CD1c-positive myeloid dendritic cell (primary cell): ENCODE data around the gene FN3KRP.

Source experiments
- DNase-seq: peaks from one replicate; pipeline ENCODE4 v3.0.0-alpha.2; 2016; ENCODE audit errors: extremely low spot score

The FN3KRP gene, protein sequence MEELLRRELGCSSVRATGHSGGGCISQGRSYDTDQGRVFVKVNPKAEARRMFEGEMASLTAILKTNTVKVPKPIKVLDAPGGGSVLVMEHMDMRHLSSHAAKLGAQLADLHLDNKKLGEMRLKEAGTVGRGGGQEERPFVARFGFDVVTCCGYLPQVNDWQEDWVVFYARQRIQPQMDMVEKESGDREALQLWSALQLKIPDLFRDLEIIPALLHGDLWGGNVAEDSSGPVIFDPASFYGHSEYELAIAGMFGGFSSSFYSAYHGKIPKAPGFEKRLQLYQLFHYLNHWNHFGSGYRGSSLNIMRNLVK

GRCh38 chr17:82716203-82717010, at the start of gene FN3KRP:
TSS of gene FN3KRP (plus strand) at chr17:82716706. CDS start at chr17:82716756, 50 bp downstream.
- peak; percentile 96 for DNase-seq

DNA sequence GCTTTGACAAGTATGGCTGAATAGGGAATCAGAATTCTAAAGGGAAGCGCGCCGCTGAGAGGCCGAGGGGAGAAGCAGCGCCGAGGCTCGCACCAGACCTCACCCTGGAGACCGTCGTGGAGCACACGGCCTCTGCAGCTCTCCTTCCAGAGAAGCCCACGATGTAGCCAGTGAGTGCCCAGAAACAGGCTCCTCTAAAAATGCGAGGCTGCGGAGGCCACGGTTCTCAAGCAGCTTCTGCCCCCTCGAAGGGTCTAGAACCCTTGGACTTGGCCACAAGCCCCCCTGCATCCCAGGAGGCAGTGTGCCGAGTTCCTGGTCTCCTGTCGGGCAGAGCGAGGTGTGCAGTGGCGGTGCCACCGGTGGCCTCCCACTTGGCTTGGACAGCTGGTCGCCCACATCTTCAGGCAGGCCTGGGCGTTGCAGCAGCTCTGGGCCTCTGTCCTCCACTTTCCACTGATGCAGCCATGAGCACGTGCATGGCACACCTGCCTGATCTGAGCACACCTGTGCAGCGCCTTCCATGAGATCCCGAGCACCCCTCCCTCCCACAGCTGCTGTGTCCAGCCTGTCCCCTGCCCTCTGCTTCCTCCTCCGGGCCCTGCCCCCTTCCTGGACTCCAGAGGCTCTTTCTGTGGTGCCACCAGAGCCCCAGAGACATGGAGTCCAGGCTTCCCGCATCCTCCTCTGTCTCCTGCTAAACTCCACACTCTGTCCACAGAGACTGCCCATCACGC, 49.4 kb upstream of the FN3KRP start:
- DNase-seq, result no peak

- DNase-seq, result no peak
These were observed 48.9 kb upstream of the FN3KRP start for GRCh38 chr17:82667668-82668000.

DNA sequence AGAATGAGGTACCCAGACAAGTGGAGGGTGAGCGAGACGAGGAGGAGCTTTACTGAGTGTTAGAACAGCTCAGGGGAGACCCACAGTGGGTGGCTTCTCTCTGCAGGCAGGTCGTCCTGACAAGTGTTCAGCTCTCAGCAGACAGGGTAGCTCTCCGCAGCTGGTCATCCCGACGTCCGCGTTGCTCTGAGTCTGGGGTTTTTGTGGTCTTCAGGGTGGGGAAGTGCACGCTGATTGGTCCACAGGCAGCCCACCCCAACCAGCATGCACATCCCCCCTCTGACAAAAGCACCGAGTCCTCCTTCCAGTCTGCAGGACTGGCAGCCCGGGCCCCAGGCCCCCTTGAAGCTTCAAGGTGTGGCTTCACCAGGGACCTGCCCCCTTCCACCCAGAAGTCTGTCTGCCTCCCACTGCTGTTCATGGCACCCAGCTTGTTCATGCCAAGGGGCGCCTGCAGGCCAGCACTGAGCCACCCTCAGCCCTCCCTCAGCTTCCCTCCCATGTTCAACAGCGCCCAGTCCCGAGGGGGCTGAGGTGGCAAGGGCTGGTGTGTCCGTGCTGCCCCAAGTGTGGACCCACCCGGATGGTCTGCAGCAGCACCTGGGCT, 48.4 kb upstream of the FN3KRP start:
- no peak for DNase-seq

- peak; percentile 77 for DNase-seq
These were observed 47.8 kb upstream of the FN3KRP start for GRCh38 chr17:82668631-82669099.

DNA sequence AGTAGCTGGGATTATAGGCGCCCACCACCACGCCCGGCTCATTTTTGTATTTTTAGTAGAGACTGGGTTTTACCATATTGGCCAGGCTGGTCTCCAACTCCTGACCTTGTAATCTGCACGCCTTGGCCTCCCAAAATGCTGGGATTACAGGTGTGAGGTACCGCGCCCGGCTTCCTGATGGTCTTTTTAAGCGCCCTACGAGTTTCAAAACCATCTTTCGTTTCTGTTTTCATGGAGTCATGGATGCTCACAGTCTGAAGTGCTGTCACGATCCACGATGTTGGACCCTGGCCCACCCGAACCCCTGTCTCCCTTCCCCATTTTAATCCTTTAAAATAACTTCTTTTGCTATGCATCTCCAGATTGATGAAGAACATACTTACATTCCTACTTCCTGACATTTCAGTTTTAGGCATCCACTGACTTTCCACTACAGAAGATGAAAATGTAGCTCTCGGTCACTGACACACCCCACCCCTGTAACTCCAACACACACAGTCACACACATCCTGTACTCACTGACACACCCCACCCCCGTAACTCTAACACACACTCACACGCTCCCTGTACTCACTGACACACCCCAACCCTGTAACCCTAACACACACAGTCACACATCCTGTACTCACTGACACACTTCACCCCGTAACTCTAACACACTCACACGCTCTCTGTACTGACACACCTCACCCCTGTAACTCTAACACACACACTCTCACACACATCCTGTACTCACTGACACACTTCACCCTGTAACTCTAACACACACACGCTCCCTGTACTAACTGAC, 45.6 kb upstream of the FN3KRP start:
- no peak for DNase-seq

DNA sequence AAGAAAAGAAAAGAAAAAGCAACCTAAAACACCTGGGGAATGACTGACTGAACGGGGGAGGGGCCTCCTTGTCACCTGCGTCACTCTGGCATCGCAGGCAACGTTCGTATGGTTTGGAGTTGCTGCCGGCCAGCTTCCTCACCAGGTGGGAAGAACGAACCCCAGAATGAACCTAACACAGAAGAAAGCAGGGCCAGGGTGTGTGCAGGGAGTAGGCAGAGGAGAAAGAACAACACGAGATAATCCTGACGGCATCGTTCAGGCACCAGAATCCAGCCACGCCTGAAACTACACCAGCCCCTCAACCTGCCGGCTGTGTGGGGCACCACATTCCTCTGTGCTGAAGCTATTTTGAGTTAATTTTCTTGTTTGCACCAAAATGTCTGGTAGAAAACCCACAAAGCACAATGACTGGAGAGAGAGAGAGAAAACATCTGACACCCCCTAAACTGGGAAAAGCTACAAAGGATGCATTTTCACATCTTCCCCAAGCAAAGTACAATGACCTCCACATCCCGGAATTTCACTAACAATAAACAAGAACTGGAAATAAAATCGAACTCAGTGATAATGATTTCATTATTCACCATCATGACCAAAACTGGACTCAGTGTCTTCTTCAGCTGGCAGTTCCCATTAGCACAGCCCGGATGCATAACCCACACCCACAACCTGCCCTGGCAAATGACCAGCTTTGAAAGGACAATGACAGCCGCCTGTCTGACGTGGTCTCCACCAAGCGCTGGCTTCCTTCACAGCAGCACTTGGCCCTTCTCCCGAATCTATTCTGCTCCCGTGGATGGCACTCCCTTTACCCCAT, 41.6 kb upstream of the FN3KRP start:
- DNase-seq, result no peak

DNA sequence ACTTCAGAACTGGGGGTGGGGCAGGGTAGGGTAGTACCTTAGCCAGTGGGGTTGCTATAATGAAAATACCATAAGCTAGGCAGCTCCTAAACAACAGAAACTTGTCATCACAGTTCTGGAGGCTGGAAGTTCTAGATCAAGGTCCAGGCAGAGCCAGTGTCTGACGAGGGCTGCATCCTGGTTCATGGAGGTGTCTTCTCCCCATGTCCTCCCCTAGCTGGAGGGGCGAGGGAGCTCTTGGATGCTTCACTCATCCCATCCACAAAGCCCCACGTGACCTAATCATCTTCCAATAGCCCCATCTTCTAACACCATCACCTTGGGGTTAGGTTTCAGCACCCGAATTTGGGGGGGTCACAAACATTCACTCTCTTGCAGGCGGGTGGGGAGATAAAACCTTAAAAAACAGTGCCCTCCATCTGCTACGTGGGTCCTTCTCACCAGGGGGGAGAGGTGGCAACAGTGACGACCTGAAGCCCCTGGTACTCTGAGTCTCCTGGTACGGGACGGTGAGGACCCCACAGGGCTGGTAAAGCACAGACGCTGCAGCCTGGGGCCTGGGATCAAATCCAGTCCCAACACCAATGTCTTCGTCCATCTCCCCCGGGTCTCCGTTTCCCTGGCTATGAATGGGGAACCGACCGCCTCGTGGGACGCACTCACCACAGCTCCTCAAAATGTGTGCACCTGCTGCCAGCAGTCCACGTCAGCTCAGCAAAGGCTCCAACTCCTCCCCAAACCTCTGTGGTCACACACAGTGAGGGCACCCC, 40.8 kb upstream of the FN3KRP start:
- no peak for DNase-seq

DNA sequence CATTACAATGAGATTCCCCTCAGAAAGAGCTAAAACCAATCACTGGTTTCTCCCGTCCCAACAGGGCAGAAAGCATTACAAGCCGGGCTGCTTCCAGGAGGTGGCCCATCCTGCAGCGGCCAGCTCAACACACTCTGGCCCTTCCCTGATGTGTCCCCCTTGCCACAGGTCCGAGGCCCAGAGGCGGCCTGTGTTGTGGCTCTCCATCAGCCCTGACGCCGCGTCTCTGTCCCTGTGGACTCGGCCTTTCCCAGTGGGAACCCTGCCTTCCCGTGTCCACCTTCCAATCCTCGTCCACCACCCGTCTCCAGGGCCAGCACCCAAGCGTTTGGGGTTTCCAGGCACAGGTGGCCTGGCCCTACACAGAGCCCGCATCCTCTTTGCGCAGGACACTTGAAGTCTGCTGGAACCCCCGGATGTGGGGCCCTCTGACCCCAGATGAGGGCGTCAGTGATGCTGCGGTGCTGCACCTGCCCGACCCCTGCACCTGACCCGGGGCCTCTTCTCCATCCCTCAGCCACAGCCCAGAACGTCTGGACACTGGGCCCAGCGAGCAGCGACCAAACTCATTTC, 39.1 kb upstream of the FN3KRP start:
- no peak for DNase-seq

GRCh38 chr17:82678265-82678891, 38.1 kb upstream of the FN3KRP start:
- DNase-seq, result no peak

- no peak for DNase-seq
These were observed 36.7 kb upstream of the FN3KRP start for GRCh38 chr17:82679586-82680465.

DNA sequence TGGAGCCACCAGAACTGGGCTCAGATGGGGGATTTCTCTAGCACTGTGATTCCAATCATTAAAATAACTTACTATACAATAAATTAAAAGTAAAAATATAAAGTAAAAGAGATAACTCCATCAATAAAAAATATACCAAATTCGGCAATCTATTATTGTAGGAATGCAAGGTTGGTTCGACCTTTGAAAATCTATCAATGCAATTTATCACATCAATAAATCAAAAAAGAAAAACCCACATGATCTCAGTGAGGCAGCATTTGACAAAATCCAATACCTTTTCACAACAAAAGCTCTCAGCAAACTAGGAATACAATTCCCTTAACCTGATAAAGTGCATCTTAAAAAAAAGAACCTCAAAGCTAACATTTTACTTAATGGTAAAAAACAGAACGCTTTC, 35.0 kb upstream of the FN3KRP start:
- DNase-seq, result no peak

GRCh38 chr17:82683534-82683933, 33.0 kb upstream of the FN3KRP start:
- DNase-seq, result no peak

GRCh38 chr17:82684228-82684841, 32.2 kb upstream of the FN3KRP start:
- no peak for DNase-seq

DNA sequence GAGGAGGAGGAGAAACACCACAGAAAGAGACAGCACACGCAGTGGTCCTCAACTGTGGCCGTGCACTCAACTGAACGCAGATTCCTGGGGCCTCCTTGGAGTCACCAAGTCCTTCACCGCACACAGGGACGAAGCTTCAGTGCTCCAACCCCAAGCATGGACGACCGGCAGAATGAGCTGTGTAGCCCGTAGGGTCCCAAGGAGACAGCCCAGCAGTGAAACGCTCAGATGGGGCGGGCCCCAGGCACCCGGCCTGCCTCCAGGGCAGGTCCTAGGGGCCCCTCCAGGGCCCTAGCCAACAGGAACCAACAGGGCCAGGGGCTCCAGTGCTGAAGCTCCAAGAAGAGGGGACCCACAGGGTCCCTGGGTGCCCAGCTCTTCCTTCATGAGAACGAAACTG, 31.2 kb upstream of the FN3KRP start:
- no peak for DNase-seq

DNA sequence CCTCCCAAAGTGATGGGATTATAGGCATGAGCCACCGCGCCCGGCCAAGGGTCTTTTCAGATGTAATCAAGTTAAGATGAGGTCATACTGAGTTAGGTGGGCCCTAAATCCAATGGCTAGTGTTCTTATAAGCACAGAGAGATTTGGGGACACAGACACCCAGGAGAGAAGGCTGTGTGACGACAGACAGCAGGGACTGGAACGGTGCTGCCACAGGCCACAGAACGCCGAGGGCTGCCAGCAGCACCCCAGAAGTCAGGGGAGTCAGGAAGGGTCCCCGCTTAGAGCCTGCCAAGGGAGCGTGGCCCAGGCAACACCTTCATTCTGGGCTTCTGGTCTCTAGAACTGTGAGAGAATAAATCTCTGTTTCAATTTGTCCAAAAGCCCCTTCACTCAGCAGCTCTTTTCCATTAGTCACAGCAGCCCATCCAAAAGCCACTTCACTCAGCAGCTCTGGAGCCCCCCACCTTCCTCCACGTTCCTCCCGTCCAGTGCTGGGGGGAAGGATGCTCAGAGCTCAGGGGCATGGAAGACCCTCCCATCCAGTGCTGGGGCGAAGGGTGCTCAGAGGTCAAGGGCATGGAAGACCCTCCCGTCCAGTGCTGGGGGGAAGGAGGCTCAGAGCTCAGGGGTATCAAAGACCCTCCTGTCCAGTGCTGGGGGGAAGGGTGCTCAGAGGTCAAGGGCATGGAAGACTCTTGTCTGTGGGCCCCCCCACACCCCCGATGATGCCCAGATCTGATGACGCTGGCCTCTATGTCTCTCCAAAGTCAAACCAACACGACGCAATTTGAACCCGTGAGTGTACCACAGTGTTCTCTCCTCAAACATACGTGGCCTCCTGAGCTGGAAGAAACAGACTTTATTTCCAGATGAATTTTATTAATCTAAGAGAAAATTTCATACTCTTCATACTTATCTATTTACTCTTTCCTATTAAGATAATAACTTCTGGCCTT, 29.9 kb upstream of the FN3KRP start:
- DNase-seq, result no peak
